ENCODE data around the gene GLIS1.

GLIS1 gene

DNA sequence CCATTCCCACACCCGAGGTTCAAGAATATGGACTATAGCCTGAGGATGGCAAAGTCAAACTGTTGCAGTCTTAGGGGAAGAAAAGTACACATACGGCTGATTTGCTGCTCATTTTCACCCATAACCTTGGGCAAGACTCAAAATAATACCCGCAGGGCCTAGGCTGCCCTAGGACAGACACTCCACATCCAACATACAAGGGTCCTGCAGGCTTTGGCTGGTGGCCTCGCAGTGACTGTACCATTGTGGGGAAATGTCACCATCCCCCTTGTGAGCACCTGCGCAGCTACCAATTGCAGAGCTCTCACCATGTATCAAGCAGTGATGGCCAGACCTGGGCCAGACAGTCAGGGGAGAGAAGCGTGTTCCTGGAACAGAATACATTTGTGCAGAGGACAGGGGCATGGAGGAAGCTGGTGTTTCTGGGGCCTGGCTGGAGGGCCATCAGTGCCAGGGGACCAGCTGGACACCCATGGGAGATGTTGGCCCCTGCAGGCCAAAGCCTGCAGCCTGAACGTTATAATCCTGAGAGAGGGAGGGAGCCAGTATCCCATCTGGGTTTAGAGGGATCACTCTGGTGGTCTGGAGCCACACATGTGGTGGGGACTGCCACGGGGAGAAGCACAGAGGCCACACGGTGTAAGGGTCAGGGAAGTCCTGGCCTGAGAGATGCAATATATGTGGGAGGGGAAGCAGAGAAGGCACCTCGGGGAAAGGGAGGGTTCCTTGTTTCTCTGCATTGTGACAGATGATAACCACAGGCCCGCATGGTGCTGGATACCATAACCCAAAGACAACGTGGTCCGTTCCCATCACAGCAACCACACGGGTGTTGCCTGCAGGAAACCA lies 101.2 kb downstream of the GLIS1 start:
- TF ChIP-seq POLR2A (IDR thresholded peaks at IDR 0.05; ENCODE audit: low read depth, low read length): no peak
- DNase-seq (ENCODE audit: insufficient read length, low spot score): no peak
- no peak for FAIRE-seq

GRCh38 chr1:53636621-53637171 lies 102.3 kb downstream of the GLIS1 start:
- TF ChIP-seq POLR2A (IDR thresholded peaks at IDR 0.05; ENCODE audit: low read depth, low read length): no peak
- DNase-seq (ENCODE audit: insufficient read length, low spot score) (no peak), FAIRE-seq (no peak)

GRCh38 chr1:53634571-53634979 lies 104.4 kb downstream of the GLIS1 start:
- DNase-seq (ENCODE audit: insufficient read length, low spot score) (no peak), FAIRE-seq (no peak)
- no peak for TF ChIP-seq POLR2A (IDR thresholded peaks at IDR 0.05; ENCODE audit: low read depth, low read length)

GRCh38 chr1:53633073-53633704 lies 105.8 kb downstream of the GLIS1 start:
- FAIRE-seq (no peak), DNase-seq (ENCODE audit: insufficient read length, low spot score) (no peak)
- no peak for TF ChIP-seq POLR2A (IDR thresholded peaks at IDR 0.05; ENCODE audit: low read depth, low read length)

DNA sequence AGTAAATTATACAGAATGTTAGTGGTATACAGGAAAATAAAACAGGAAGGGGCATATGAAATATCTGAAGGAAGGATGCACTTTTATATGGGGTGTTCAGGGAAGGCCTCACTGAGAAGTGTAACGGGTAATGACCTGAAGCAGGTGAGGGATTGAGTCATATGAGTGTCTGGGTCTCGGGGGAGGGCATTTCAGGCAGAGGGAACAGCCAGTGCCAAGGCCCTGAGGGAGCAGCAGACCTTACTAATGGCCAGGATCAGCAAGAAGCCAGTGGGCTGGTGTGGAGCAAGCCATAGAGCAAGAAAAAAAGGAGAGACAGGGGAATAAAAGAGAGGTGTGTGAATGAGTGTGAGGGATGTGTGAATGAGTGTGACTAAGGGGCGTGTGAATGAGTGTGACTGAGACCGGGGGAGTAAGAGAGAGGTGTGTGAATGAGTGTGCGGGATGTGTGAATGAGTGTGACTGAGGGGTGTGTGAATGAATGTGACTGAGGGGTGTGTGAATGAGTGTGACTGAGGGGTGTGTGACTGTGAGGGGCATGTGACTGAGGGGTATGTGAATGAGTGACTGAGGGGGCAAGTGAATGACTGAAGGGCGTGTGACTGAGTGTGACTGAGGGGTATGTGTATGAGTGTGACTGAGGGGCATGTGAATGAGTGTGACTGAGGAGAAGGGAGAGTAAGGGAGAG lies 107.2 kb downstream of the GLIS1 start:
- FAIRE-seq: no peak

GRCh38 chr1:53629101-53629691 lies 109.8 kb downstream of the GLIS1 start:
- no peak for FAIRE-seq
- DNase-seq (ENCODE audit: insufficient read length, low spot score): no peak
- TF ChIP-seq POLR2A (IDR thresholded peaks at IDR 0.05; ENCODE audit: low read depth, low read length): no peak

More for the DNA sequence above, 107.2 kb downstream of the GLIS1 start:
- no peak for DNase-seq (ENCODE audit: insufficient read length, low spot score)
- TF ChIP-seq POLR2A (IDR thresholded peaks at IDR 0.05; ENCODE audit: low read depth, low read length): no peak

DNA sequence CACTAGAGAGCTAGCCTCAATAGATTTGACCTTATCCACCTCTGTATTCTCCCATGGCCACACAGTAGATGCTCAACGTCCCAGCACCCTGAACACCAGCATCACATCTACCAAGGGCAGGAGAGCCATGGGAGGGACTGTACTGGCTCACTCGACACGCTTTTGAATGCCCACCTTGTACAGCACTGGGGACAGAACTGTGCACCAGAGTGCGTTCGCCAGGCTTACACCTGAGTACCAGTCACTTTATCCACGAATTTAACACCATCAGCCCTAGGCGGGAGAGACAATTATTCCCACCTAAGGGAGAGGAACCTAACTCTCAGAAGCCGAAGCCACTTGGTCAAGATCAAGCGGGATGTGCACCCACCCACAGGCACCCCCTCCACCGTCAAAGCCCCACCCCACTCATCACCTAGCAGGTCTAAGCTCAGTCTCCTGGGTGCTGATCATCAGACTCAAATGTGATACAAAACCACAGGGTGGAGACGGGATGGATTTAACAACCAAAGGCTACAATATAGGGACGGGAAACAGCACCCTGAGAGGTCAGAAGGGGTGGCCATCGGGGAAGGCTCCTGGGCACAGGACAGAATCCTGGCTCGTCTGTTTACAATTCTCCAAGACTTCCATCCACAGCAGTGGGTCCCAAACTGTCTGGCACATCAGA lies 110.5 kb downstream of the GLIS1 start:
- no peak for TF ChIP-seq POLR2A (IDR thresholded peaks at IDR 0.05; ENCODE audit: low read depth, low read length)
- DNase-seq (ENCODE audit: insufficient read length, low spot score) (no peak), FAIRE-seq (no peak)

DNA sequence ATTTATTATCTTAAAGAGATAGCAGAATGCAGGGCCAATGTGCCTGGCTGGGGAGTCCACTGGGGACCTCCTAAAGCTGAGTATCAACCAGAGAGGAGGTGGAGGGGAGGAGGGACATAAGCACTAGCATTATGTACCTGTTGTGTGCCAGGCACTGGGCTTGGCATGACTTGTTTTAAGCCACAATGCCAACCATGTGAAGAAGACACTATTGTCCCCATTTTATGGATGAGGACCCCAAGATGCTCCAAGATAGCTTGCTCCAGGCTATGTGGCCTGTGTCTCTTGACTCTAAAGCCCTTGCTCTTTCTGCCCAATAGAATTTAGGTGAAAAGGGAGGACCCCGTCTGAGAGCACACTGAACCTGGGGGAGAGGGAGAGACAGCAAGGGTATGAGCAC lies 111.3 kb downstream of the GLIS1 start:
- DNase-seq (ENCODE audit: insufficient read length, low spot score): no peak
- no peak for FAIRE-seq
- no peak for TF ChIP-seq POLR2A (IDR thresholded peaks at IDR 0.05; ENCODE audit: low read depth, low read length)

GRCh38 chr1:53627031-53627430 lies 111.9 kb downstream of the GLIS1 start:
- TF ChIP-seq POLR2A (IDR thresholded peaks at IDR 0.05; ENCODE audit: low read depth, low read length): no peak
- FAIRE-seq (no peak), DNase-seq (ENCODE audit: insufficient read length, low spot score) (no peak)

GRCh38 chr1:53626616-53627015 lies 112.3 kb downstream of the GLIS1 start:
- TF ChIP-seq POLR2A (IDR thresholded peaks at IDR 0.05; ENCODE audit: low read depth, low read length): no peak
- FAIRE-seq (no peak), DNase-seq (ENCODE audit: insufficient read length, low spot score) (no peak)

DNA sequence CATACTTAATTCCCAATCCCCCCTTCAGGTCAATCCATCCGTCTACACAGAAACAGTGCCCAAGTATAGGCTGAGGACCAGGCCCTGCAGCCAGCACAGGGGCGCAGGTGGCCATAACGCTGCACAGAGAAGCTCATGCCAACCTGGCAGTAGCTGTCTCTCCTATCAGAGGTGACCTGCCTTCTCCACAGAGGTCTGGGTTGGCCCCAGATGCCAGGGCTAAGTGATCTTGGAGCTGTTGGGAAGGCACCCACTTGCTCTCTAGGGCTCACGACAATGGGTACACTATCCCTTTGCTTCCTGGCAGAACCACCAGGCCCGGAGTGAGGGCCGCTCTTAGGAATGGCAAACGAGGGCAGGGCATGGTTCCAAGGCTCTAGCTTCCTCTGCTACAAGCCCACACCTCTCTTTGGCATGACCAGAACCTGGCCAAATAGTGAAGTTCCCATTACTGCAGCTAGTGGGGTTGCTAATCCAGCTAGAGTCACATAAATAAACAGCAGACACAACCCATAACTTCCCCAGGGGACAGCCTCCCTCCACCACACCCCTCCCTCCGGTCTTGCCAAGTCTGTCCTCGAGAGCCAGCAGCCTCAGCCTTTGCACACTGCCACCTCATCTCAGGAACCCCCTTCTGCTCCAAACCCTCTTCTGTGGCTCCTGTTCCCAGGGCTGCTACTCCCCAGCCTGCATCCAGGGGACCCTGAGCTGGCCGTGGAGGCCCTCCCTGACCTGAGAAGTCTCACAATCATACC lies 113.0 kb downstream of the GLIS1 start:
- FAIRE-seq (no peak), DNase-seq (ENCODE audit: insufficient read length, low spot score) (no peak)
- no peak for TF ChIP-seq POLR2A (IDR thresholded peaks at IDR 0.05; ENCODE audit: low read depth, low read length)

DNA sequence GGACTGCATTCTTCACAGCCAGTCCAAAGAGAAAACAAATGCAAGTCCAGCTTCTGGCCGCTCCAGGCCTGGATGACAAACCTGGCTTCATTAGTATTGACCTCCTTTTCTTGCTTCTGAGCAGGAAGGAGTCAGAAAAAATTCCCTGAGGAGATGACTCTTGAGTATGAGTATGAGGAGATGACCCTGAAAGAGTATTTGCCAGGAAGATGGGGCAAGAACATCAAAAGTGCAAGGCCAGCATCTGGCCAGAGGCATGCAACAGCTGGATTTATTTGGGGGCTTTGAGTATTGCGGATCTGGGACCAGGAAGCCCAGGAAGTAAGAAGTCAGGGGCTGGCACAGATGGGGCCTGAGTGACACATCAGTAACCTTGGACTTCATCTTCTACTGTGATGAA lies 113.9 kb downstream of the GLIS1 start:
- no peak for TF ChIP-seq POLR2A (IDR thresholded peaks at IDR 0.05; ENCODE audit: low read depth, low read length)
- FAIRE-seq: no peak
- DNase-seq (ENCODE audit: insufficient read length, low spot score): no peak

DNA sequence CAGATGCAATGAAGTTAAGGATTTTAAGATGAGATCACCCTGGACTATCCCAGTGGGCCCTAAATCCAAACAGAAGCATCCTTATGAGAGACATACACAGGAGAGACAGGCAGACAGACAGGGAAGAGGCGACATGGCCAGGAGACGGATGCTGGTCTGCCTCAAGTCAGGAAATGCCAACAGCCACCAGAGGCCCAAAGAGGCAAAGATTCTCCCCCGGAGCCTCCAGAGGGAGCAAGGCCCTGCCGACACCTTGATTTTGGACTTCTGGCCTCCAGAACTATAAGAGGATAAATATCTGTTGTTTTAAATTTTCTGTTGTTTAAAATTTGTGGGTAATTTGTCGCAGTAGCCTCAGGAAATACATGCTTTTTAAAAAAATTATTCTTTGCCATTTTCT lies 116.4 kb downstream of the GLIS1 start:
- TF ChIP-seq POLR2A (IDR thresholded peaks at IDR 0.05; ENCODE audit: low read depth, low read length): no peak
- FAIRE-seq (no peak), DNase-seq (ENCODE audit: insufficient read length, low spot score) (no peak)

Data from H54 (cell line).